HUES48 (cell line): ENCODE data around the gene CACNA1C.

Source experiments
- H3K27ac ChIP-seq: one replicate; pipeline ENCODE4 v1.7.0; 2013; ENCODE audit warnings: low read depth, low read length, inconsistent platforms
- H3K27me3 ChIP-seq: 2 replicates; pipeline ENCODE4 v1.6.1; 2013; ENCODE audit warnings: mild to moderate bottlenecking, low read length; ENCODE audit not compliant: control insufficient read depth, insufficient read depth
- H3K36me3 ChIP-seq: 2 replicates; pipeline ENCODE4 v1.6.1; 2013; ENCODE audit warnings: low read length; ENCODE audit not compliant: control insufficient read depth, insufficient read depth
- H3K4me1 ChIP-seq: 2 replicates; pipeline ENCODE4 v1.6.1; 2013; ENCODE audit warnings: mild to moderate bottlenecking, low read length; ENCODE audit not compliant: control insufficient read depth, insufficient read depth
- H3K4me3 ChIP-seq: 2 replicates; pipeline ENCODE4 v1.5.1; 2013; ENCODE audit warnings: mild to moderate bottlenecking, low read depth, low read length
- H3K9ac ChIP-seq: 2 replicates; pipeline ENCODE4 v1.6.1; 2013; ENCODE audit warnings: mild to moderate bottlenecking, low read depth, low read length, moderate library complexity
- H3K9me3 ChIP-seq: 2 replicates; pipeline ENCODE4 v1.6.1; 2013; ENCODE audit warnings: low read length; ENCODE audit not compliant: control insufficient read depth, insufficient read depth

The CACNA1C gene

DNA sequence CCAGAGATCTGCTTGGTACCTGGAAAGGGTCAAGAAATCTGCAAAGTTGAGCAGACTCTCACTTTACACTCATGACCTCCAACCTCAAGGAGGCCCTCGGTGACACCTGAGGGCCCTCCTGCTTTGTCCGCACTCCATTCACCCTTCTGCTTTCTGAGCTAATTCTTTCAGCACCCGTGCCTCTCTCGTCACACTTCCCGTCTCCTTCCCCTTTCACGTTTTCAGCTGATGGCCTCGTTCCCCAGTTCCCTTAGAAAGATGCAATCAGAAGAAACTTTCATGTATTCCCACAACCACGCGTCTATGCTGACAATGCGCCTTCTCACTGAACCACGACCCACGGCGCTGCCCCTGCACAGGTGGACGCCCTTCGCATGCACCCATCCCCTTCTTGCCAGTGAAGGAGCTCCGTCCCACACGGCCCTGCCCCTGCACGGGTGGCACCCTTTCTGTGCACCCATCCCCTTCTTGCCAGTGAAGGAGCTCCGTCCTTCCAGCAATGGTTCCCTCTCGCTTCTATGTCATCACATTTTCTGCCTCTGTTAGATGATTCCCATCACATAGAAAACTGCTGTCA, 401.9 kb downstream of the CACNA1C start:
- Histone ChIP-seq H3K27me3 (no peaks in the 10 kb centered on the region), H3K9me3 (no peaks in the 10 kb centered on the region), H3K9ac (no peak overlapping the region), H3K4me3 (no peak overlapping the region), H3K27ac (no peak overlapping the region), H3K36me3 (no peaks in the 10 kb centered on the region), H3K4me1 (no peaks in the 10 kb centered on the region)

DNA sequence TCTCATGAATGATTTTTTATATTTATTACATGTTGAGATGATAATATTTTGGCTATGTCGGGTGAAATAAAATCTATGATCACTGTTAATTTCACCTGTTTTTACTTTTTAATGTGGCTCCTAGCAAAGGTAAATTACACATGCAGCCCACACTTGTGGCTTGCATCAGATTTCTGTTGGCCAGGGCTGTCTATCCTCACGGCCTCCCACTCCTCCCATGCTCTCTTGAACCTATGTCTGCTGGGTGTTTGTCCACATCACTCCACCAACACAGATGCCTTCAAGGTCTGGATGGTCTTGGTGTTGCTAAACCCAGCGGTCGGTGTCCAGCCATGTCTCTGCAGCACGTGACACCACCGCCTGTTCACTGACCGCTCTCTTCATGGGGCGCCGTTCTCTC, 402.6 kb downstream of the CACNA1C start:
- H3K4me3 ChIP-seq = no peak overlapping the region
- no peak overlapping the region for H3K27ac ChIP-seq
- H3K4me1 ChIP-seq = no peaks in the 10 kb centered on the region
- no peak overlapping the region for H3K9ac ChIP-seq
- no peaks in the 10 kb centered on the region for H3K36me3 ChIP-seq
- H3K9me3 ChIP-seq = no peaks in the 10 kb centered on the region
- no peaks in the 10 kb centered on the region for H3K27me3 ChIP-seq

DNA sequence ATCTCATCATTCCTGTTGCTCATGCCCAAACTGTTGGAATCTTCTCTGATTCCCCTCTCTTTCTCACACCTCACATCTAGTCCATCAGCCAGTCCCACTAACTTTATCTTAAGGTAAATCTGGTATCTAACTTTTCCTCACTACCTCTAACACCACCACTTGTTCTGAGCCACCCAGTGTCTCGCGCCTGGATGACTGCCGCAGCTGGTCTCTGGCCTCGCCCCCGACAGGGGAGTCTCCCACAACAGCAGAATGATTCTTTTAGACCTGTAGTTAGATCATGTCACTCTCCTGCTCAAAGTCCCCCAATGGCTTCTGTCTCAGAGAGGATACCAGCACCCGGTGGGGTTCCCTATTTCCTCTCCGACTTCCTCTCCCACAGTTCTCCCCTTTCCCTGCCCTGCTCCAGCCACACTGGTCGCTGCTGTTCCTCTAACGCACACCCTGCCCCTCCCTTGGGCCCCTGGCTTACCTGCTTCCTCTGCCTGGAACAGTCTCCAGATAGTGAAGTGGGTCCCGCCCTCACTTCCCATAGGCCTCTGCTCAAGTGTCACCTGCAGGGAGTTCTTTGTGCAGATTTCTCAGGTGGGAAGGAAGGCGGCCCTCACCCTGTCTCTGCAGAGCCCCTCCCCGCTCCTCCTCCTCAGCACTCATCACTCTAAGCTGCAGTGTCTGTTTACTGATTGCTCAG, 403.5 kb downstream of the CACNA1C start:
- Histone ChIP-seq H3K4me1 (no peaks in the 10 kb centered on the region), H3K27ac (no peak overlapping the region), H3K36me3 (no peaks in the 10 kb centered on the region), H3K27me3 (no peaks in the 10 kb centered on the region), H3K4me3 (no peak overlapping the region), H3K9ac (no peak overlapping the region), H3K9me3 (no peaks in the 10 kb centered on the region)

DNA sequence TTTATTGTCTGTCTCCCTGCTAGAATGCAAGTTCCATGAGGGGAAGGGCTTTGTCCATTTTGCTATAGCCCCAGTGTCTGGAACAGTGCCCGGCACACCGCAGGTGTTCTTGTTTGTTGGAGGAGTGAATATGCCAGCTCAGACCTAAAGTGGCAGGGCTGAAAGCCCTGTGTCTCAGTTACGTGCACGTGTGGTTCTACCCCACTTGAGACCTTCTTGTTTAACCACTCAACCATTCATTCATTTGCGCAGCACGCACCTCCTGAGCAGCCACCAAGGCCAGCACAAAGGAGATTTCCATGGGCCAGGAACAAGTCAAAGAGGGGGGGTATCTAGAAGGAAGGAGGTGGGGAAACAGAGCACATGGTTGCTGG, 404.0 kb downstream of the CACNA1C start:
- Histone ChIP-seq H3K27me3 (no peaks in the 10 kb centered on the region), H3K4me3 (no peak overlapping the region), H3K9ac (no peak overlapping the region), H3K9me3 (no peaks in the 10 kb centered on the region), H3K36me3 (no peaks in the 10 kb centered on the region), H3K27ac (no peak overlapping the region), H3K4me1 (no peaks in the 10 kb centered on the region)

DNA sequence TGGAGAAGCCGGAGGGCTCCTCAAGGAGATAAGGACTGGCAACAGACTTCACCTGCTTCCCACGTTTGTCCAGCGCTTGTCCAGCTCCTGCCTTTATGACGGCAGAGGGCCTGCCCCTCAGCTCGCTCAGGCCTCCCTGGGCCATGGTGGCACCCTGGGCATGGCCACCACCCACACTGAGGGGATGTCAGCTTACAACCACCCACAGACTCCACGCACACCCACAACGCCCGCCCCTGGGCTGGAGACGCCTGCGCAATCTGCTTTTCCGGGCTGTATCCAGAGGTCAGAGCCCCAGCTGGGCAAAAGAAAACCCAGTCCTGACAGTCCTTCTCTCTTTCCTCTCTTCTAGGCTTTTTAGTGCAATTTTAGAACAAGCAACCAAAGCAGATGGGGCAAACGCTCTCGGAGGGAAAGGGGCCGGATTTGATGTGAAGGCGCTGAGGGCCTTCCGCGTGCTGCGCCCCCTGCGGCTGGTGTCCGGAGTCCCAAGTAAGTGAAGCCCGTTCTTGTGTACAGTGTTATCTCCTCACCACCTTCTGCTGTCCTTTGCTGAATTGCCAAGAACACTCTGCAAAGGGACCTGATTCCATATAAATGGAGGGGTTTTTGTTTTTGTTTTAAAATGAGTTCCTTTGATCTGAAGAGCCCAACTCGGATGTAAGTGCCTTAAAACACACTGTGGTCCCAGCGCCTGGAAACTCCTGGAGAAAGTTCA, 404.6 kb downstream of the CACNA1C start:
- H3K4me1 ChIP-seq = no peaks in the 10 kb centered on the region
- no peaks in the 10 kb centered on the region for H3K9me3 ChIP-seq
- no peak overlapping the region for H3K4me3 ChIP-seq
- H3K27me3 ChIP-seq = no peaks in the 10 kb centered on the region
- H3K9ac ChIP-seq = no peak overlapping the region
- no peak overlapping the region for H3K27ac ChIP-seq
- H3K36me3 ChIP-seq = no peaks in the 10 kb centered on the region

DNA sequence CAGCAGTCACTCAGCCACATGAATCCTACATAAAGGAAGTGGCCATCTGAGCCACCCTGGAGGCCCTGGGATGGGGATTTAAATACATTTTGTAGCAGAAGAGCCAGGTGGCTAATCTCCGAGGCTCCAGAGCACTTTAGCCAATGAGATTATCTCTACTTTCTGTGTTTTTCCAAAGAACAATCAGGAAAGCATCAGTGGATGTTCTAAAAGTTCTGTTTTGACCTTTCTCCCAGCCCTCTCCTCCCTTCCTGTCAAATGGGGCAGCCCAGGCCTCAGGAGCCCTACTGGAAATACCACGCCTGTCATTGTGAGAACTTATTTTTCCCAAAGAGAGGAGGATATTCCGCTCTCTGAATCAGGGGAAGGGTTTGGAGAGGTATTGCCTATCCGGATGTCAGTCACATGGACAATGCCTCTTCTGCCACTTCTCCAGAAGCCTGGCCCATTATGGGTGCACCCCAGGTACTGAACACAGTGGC, 405.2 kb downstream of the CACNA1C start:
- no peaks in the 10 kb centered on the region for H3K4me1 ChIP-seq
- H3K27me3 ChIP-seq = no peaks in the 10 kb centered on the region
- H3K9ac ChIP-seq = no peak overlapping the region
- H3K36me3 ChIP-seq = no peaks in the 10 kb centered on the region
- no peak overlapping the region for H3K27ac ChIP-seq
- no peaks in the 10 kb centered on the region for H3K9me3 ChIP-seq
- H3K4me3 ChIP-seq = no peak overlapping the region

DNA sequence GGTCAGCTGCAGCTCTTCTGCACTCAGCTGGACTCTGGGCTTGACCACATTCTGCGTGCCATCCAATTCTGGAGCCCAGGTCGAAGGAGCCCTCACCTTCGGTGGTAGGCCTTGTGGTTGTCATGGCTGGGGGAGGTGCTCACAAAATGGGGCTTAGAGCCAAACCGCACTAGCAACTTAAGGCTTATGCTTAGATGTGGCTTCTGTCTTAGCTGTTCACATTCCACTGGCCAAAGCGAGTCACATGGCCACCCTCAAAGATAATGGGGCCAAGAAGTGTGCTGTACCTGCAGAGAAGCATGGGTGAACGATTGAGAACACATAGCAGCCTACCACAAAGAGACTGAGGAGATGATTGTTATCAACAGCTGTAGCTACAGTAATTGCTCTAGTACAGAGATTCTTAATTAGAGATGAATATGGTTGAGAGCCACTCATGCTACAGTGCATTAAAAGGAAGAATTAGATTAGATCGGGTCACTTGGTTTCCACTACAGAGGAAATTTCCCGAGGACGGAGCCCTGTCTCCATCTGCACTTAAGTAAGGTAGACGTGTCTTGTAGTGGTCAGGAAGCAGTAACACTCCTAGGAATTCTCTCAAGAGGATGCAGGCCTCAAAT, 407.4 kb downstream of the CACNA1C start:
- no peak overlapping the region for H3K9ac ChIP-seq
- no peak overlapping the region for H3K4me3 ChIP-seq
- H3K9me3 ChIP-seq = no peaks in the 10 kb centered on the region
- H3K27me3 ChIP-seq = no peaks in the 10 kb centered on the region
- H3K36me3 ChIP-seq = no peaks in the 10 kb centered on the region
- no peaks in the 10 kb centered on the region for H3K4me1 ChIP-seq
- H3K27ac ChIP-seq = no peak overlapping the region

DNA sequence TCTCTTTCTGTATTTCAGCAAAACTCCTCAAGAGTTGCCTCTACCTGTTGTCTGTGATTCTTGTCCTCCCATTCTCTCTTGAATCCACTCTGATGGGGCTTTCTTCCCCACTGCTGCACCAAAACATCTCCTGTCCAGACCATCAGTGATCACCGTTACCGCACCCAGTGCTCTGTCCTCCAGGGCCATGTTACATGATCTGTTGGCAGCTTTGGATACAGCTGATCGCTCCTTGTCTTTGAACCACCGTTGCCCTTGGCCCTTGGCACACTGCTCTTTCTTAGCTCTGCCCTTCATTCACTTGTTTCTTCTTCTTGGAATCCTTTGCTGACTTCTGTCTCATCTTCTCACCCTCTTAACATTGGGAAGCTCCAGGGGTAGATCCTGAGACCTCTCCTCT, 408.3 kb downstream of the CACNA1C start:
- Histone ChIP-seq H3K9me3 (no peaks in the 10 kb centered on the region), H3K4me3 (no peak overlapping the region), H3K9ac (no peak overlapping the region), H3K4me1 (no peaks in the 10 kb centered on the region), H3K27me3 (no peaks in the 10 kb centered on the region), H3K36me3 (no peaks in the 10 kb centered on the region), H3K27ac (no peak overlapping the region)

DNA sequence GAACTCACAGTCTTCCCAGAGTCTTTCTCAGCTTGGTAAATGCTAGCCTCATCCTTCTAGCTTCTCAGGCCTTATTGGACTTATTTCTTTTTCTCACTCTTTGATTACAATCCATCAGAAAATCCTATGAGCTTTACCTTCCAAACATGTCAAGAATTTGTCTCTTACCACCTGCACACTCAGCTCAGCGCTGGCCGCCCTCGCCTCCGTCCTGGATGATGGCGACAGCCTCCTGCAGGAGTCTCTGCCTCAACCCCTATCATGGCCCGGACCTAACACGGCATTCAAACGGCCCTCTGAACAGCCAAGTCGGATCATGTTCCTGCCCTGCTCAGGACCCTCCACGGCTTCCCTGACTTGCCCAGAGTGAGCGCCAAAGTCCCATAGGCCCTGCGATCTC, 408.9 kb downstream of the CACNA1C start:
- H3K36me3 ChIP-seq = no peaks in the 10 kb centered on the region
- no peaks in the 10 kb centered on the region for H3K27me3 ChIP-seq
- no peak overlapping the region for H3K9ac ChIP-seq
- H3K4me1 ChIP-seq = no peaks in the 10 kb centered on the region
- no peak overlapping the region for H3K27ac ChIP-seq
- H3K9me3 ChIP-seq = no peaks in the 10 kb centered on the region
- no peak overlapping the region for H3K4me3 ChIP-seq

DNA sequence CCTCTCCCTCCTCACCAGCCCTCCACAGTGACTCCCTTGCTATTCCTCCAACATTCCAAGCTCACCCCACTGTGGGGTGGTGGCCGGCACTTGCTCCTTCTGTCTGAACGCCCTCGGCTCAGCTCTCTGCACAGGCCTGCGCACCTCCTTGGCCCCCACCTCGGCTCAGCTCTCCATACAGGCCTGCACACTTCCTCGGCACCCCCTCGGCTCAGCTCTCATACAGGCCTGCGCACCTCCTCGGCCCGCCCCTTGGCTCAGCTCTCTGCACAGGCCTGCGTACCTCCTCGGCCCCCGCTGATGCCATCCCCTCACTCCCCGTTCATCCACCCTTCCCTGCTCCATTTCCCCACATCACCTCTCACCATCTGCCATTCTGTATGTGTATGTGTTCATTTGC, 409.3 kb downstream of the CACNA1C start:
- H3K9me3 ChIP-seq = no peaks in the 10 kb centered on the region
- no peak overlapping the region for H3K4me3 ChIP-seq
- no peak overlapping the region for H3K27ac ChIP-seq
- H3K9ac ChIP-seq = no peak overlapping the region
- no peaks in the 10 kb centered on the region for H3K4me1 ChIP-seq
- no peaks in the 10 kb centered on the region for H3K27me3 ChIP-seq
- no peaks in the 10 kb centered on the region for H3K36me3 ChIP-seq

DNA sequence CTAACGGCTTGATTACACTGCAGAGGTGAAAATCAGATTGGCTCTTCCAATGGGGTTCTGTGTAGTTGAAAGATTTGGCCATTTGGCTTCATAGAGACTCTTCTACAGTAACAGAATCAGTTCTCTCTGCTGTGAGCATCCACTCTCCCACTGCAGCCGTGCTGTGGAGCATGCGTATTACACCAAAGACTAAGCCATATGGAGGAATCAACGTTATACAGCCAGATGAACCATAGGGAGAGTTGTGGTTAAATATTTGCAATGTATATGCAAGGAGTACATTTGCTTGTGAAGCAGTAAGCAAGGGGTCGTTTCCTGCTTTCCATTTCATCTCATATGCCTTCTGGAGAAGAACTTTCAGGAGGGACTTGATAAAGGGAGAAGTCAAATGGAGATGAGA, 410.9 kb downstream of the CACNA1C start:
- Histone ChIP-seq H3K9me3 (no peaks in the 10 kb centered on the region), H3K4me1 (no peaks in the 10 kb centered on the region), H3K36me3 (no peaks in the 10 kb centered on the region), H3K27ac (no peak overlapping the region), H3K4me3 (no peak overlapping the region), H3K9ac (no peak overlapping the region), H3K27me3 (no peaks in the 10 kb centered on the region)
